K562 (cell line): Measurements from ENCODE around the gene GABPB2. TPM values are rescaled to one million over a fixed set of nuclear protein-coding genes. Genes with fewer than 3 reads are reported as not detected.

ENCODE experiments used
- BRD4 ChIP-seq: fragments of 200-600 bp; sonication (generic); IDR thresholded peaks from 2 replicates; pipeline ENCODE4 v1.6.1; 2017; ENCODE audit warnings: inconsistent platforms
- BRF1 ChIP-seq: IDR thresholded peaks from 3 replicates; pipeline ENCODE4 v1.6.1; 2011; ENCODE audit warnings: borderline replicate concordance, mild to moderate bottlenecking; ENCODE audit not compliant: insufficient read length; ENCODE audit errors: extremely low read depth
- CC2D1A ChIP-seq: fragments of 450-650 bp; IDR thresholded peaks from 2 replicates; pipeline ENCODE4 v1.6.1; 2017; ENCODE audit warnings: mild to moderate bottlenecking
- CEBPB ChIP-seq: fragments of 450-650 bp; IDR thresholded peaks from 2 replicates; pipeline ENCODE4 v1.6.1; 2016; ENCODE audit warnings: missing genetic modification characterization, missing compliant biosample characterization
- DPF2 ChIP-seq: fragments of 450-650 bp; IDR thresholded peaks from 2 replicates; pipeline ENCODE4 v1.6.1; 2016
- EP400 ChIP-seq: fragments of 450-650 bp; IDR thresholded peaks from 2 replicates; pipeline ENCODE4 v1.6.1; 2017; ENCODE audit warnings: antibody characterized with exemption, mild to moderate bottlenecking, moderate library complexity
- HDAC6 ChIP-seq: IDR thresholded peaks from 2 replicates; pipeline ENCODE4 v1.6.1; 2012; ENCODE audit warnings: low read depth, mild to moderate bottlenecking, control low read depth, inconsistent platforms, low read length, moderate library complexity
- JUNB ChIP-seq: fragments of 450-650 bp; formaldehyde crosslinking; conservative IDR thresholded peaks from 2 replicates; pipeline ENCODE4 v1.4.0; 2020; ENCODE audit warnings: mild to moderate bottlenecking
- JUND ChIP-seq, 2 experiments: IDR thresholded peaks; 2 replicates in 1 of 2; 3 replicates in 1 of 2; pipeline ENCODE4 v1.6.1; 2011; ENCODE audit warnings: borderline replicate concordance in 2 of 2, low read depth in 2 of 2, low read length in 2 of 2, improper control_type of control experiment in 1 of 2, missing biosample characterization in 1 of 2, missing genetic modification characterization in 1 of 2, missing genetic modification reagents in 1 of 2
- KAT2B ChIP-seq: IDR thresholded peaks from one replicate; pipeline ENCODE4 v1.6.1; 2012; ENCODE audit warnings: low read depth, mild to moderate bottlenecking, control low read depth, inconsistent platforms, low read length, moderate library complexity
- MAZ ChIP-seq, 2 experiments: fragments of 450-650 bp in 1 of 2; sonication (generic) in 1 of 2; formaldehyde crosslinking; IDR thresholded peaks in 1 of 2; conservative IDR thresholded peaks in 1 of 2; 2 replicates each; pipeline versions ENCODE4 v1.4.0 to v1.5.0; 2020; ENCODE audit warnings: mild to moderate bottlenecking in 1 of 2, missing genetic modification reagents in 1 of 2
- MYBL2 ChIP-seq, 2 experiments: fragments of 450-650 bp in 1 of 2; sonication (generic) in 1 of 2; formaldehyde crosslinking in 1 of 2; IDR thresholded peaks; 2 replicates each; pipeline versions ENCODE4 v1.6.1 to v1.8.1; 2017 to 2022; ENCODE audit warnings: borderline replicate concordance in 1 of 2, inconsistent platforms in 1 of 2, low read depth in 1 of 2, mild to moderate bottlenecking in 1 of 2, missing genetic modification reagents in 1 of 2, moderate library complexity in 1 of 2
- SFPQ ChIP-seq: fragments of 200-400 bp; formaldehyde crosslinking; IDR thresholded peaks from 2 replicates; pipeline ENCODE4 v1.6.1; 2017; ENCODE audit warnings: mild to moderate bottlenecking, low read depth, low read length, moderate library complexity
- SIRT6 ChIP-seq: IDR thresholded peaks from one replicate; pipeline ENCODE4 v1.6.1; 2012; ENCODE audit warnings: low read depth, mild to moderate bottlenecking, control low read depth, inconsistent platforms, low read length, moderate library complexity
- SMC3 ChIP-seq: conservative IDR thresholded peaks from 2 replicates; pipeline ENCODE4 v1.6.1; 2011; ENCODE audit warnings: low read depth, low read length, improper control_type of control experiment; ENCODE audit not compliant: insufficient read depth
- STAT6 ChIP-seq: sonication (generic); formaldehyde crosslinking; IDR thresholded peaks from 2 replicates; pipeline ENCODE4 v1.8.1; 2023; ENCODE audit warnings: mild to moderate bottlenecking, missing genetic modification reagents
- ZBTB26 ChIP-seq: fragments of 450-650 bp; formaldehyde crosslinking; IDR thresholded peaks from 2 replicates; pipeline ENCODE4 v1.4.0; 2022; ENCODE audit warnings: missing genetic modification characterization
- ZNF12 ChIP-seq: sonication (generic); formaldehyde crosslinking; IDR thresholded peaks from 2 replicates; pipeline ENCODE4 v1.4.0; 2020; ENCODE audit warnings: mild to moderate bottlenecking, missing genetic modification reagents
- ZNF133 ChIP-seq: fragments of 250-450 bp; sonication (Bioruptor Pico); IDR thresholded peaks from 2 replicates; pipeline ENCODE4 v1.4.0; 2020; ENCODE audit warnings: mild to moderate bottlenecking
- ZNF165 ChIP-seq: fragments of 250-450 bp; sonication (Bioruptor Pico); IDR thresholded peaks from 2 replicates; pipeline ENCODE4 v1.4.0; 2020; ENCODE audit warnings: borderline replicate concordance
- ZNF184 ChIP-seq: sonication (generic); formaldehyde crosslinking; IDR thresholded peaks from 2 replicates; pipeline ENCODE4 v1.5.0; 2020; ENCODE audit warnings: missing genetic modification reagents
- ZNF239 ChIP-seq: fragments of 250-450 bp; sonication (Bioruptor Pico); IDR thresholded peaks from 2 replicates; pipeline ENCODE4 v1.4.0; 2020; ENCODE audit warnings: mild to moderate bottlenecking
- ZNF436 ChIP-seq: fragments of 250-450, 450-650 bp; sonication (Bioruptor Pico); formaldehyde crosslinking; IDR thresholded peaks from 2 replicates; pipeline ENCODE4 v1.7.0; 2020; ENCODE audit warnings: mild to moderate bottlenecking
- polyA plus RNA-seq, 8 experiments: library from polyadenylated mRNA; depleted of rRNA in 4 of 8; stranded (reverse) in 5 of 8; unstranded in 3 of 8; fragments of >200 nt; fragmentation: Nextera tagmentation in 2 of 8; fragmentation: Illumina TruSeq in 1 of 8; extraction: Ambion mirVana in 2 of 8; extraction: Trizol in 1 of 8; gene quantifications; 2 replicates each; pipeline versions ENCODE4 v1.2.1 to v1.2.3, GENCODE V29; 2011 to 2014; ENCODE audit warnings: inconsistent platforms in 1 of 8, missing spikeins in 1 of 8
- total RNA-seq, 7 experiments: library from RNA; depleted of rRNA in 6 of 7; stranded (reverse); fragments of >200 nt in 6 of 7; fragmentation: Illumina TruSeq in 2 of 7; extraction: Trizol in 2 of 7; gene quantifications; 2 replicates each; pipeline versions ENCODE4 v1.2.1 to v1.2.3, GENCODE V29; 2011 to 2021; ENCODE audit warnings: low replicate concordance in 1 of 7

Gene GABPB2
- total and polyA plus RNA-seq, 9 of the 15 experiments (the other 6 are each of a cell fraction or from before 2014, with no cell fraction given) = 2.2 to 13.3 (median 6.1) TPM

- TF ChIP-seq SMC3 (no peak), ZNF12 (CRISPR knock-in tag) (no peak), ZNF165 (CRISPR knock-in tag) (no peak), DPF2 (peak; percentile 94), EP400 (peak; percentile 75), ZNF184 (CRISPR knock-in tag) (no peak), ZNF436 (CRISPR knock-in tag) (no peak), ZBTB26 (CRISPR knock-in tag) (peak; percentile 88; the same call in 1 of the 2 replicates), KAT2B (no peak), SIRT6 (no peak), MAZ (CRISPR knock-in tag; conservative IDR thresholded peaks at IDR 0.05 in 1 of 2, IDR thresholded peaks at IDR 0.05 in 1 of 2) (no peak), MYBL2 (IDR thresholded peaks at IDR 0.05; ENCODE audit: low read depth) (no peak; the same call in 1 of the 2 replicates), MYBL2 (CRISPR knock-in tag; IDR thresholded peaks at IDR 0.05; ENCODE audit: borderline replicate concordance) (no peak), JUND (IDR thresholded peaks at IDR 0.05; ENCODE audit: borderline replicate concordance, low read depth, low read length) (peak; percentile 52; the same call in 1 of the 2 replicates), JUND (tag; IDR thresholded peaks at IDR 0.05; ENCODE audit: borderline replicate concordance, low read depth, low read length) (peak; percentile 29; the same call in 1 of the 3 replicates), HDAC6 (no peak), JUNB (no peak), CEBPB (tag) (peak; percentile 88), ZNF239 (CRISPR knock-in tag) (no peak; the same call in 1 of the 2 replicates), BRF1 (no peak), SFPQ (no peak), ZNF133 (CRISPR knock-in tag) (no peak), CC2D1A (no peak), STAT6 (CRISPR knock-in tag) (no peak), BRD4 (no peak)
Observed at GRCh38 chr1:151054971-151055547, 15.5 kb upstream of the GABPB2 start (continued).
